Stimulated activated CD4-positive, alpha-beta T cell treated with anti-CD3 and anti-CD28 coated beads, Interleukin-12 subunit alpha, Interleukin-12 subunit beta, amount 100 ng/mL, for 24 hours (primary cell): Measurements from ENCODE around the gene RIOX2.
"Not testable (repeated sequence)": the region's sequence is repeated elsewhere in the genome, so short reads cannot be mapped to it uniquely, and the experiment has no call there.

Source experiments
- DNase-seq, 2 experiments: peaks; one replicate each; pipeline ENCODE4 v3.0.0-alpha.2; 2020; ENCODE audit warnings: low read depth in 2 of 2

RIOX2 gene

DNA sequence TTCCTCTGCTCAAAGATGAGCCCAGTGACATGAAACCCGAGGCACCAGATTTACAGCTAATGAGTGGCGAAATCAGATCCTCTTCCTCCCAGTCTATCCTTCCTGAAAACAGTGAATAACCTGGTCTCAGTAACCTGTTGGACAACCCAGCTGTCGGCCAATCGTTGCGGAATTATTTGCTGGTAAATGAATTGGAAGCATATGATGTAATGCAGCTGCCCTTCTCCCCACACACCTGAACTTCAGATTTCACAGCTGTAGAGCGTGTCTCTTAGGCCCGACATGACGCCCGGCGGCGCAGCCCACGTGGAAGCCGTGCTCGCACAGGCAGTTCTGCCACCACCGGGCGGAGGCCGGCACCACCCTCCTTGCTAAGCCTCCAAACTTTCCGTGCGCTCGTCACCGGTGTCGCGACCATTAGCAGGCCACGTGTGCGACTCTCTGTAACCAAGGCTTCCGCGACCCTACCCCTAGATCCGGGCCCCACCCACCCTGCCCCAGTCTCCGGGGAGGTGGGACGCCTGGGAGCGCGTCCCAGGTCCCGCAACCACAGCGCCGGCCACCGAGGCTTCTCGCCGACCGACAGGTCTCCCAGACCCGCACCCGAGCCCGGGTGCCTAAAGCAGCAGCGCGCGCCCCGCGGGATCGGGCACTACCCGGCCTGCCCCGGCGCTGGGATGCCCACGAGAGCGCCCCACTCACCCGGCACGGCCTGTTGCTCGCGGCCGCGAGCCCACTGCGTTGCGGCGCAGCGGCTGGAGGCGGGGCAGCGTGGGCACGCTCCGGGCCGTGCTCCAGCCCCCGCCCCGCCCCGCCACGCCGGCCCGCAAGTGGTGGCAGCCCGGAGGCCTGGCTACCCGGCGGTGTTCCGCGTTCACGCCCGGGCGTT is at the start of gene RIOX2:
Gene RIOX2 (minus strand): TSS at position 753 of the 889 bp plus-strand sequence. CDS start 4,838 bp downstream, outside the sequence.
- DNase-seq: peak; percentile 51 to 69

DNA sequence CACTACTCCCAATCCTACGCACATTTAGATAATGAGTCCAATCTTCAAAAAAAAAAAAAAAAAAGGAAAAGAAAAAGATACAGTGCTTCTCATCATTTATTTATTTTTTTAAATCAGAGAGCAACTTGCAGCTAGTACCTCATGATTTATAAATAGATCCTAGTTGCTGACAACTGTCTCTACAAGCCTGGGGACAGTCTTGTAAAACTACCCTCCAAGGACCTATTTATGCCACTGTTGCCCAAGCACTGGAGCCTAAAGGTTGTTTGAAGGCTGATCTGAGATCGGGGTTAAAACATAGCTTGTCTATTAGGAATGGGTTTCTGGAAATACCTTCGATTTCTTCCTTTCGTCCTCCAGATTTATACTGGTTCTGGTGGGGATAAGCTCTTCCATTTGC is 48.2 kb upstream of the RIOX2 start:
- DNase-seq: no peak

DNA sequence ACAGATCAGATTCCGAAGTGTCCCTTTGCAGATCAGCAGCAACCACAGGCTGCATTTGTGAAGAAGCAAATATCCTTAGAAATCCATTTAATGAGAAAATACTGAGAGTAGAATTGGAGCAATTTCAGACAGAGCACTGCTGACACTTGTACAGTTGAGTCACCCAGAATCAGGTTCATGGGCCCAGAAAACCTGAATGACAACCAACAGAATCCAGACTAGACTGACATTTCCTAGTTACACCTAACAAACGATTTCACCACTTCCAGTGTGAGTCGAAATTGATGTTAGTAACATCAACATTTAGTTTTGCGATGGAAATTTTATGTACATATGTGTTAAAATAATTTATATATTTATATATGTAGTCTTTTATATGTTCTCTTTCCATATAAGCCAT is 46.1 kb upstream of the RIOX2 start:
- DNase-seq: no peak

DNA sequence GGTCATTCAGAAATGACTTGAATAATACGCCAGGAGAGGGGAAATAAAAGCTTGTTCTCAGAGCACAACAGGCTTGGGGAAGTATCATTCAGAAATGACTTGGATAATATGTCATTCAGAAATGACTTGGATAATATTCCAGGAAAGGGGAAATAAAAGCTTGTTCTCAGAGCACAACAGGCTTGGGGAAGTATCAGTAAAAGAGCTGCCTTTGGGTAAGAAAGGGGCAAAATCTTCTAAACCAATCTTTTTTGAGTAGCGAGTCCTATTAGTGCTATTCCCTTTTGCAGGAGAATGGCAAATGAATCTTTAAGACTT is 42.0 kb upstream of the RIOX2 start:
- no peak for DNase-seq

DNA sequence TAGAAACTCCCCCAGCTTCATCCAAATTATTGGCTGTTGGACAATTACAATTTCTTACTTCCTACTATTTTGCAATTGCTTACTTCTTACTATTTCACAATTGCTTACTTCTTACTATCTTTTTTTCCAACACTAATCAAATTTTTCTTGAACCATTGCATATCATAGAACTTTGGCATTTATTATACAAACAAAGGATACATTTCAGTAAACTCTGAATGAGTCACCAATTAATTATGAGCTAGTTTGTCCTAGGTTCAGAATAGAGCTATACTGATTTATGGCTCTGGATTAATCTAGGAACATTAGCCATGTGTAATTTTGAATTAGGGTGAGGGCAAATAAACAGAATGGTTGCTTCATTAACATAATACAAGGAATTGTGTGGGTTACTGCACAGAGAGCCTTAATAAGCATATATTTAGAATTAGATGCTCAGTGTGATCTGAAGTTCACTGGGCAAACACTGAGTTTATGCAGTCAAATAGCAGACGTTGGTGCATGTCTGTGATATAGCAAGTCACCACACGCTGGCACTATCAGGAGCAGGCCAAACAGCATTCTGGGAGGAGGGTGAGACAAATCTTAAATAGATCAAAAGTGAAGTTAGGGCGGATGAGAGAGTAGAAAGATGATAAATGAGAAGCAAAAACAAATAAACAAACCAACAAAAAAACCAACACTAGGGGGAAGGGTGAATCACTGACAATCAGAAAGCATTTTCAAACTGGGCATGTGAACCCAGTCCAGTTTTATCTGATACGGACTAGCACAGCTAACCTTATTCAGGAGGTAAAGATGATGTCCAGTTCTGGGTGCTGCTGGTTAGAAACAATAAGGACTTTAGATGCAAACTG is 41.4 kb upstream of the RIOX2 start:
- no peak for DNase-seq

DNA sequence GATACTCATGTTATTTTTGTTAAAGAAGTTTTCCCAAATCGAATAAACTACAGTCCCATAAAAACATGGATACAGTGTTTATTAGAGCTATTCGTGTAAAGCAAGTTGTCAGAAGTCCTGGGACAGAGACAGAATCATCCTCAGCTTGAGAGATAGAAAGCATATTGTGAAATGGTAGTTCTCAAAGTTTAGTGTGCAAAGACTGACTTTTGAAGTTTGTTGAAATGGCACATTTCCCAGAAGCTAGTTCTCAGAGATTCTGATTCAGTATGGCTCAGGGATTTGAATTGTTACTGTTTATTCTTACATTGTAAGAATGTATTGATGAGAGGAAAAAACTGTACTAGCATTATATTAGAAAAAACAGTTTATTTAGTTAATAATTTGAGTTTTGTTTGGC is 40.7 kb upstream of the RIOX2 start:
- DNase-seq: no peak

DNA sequence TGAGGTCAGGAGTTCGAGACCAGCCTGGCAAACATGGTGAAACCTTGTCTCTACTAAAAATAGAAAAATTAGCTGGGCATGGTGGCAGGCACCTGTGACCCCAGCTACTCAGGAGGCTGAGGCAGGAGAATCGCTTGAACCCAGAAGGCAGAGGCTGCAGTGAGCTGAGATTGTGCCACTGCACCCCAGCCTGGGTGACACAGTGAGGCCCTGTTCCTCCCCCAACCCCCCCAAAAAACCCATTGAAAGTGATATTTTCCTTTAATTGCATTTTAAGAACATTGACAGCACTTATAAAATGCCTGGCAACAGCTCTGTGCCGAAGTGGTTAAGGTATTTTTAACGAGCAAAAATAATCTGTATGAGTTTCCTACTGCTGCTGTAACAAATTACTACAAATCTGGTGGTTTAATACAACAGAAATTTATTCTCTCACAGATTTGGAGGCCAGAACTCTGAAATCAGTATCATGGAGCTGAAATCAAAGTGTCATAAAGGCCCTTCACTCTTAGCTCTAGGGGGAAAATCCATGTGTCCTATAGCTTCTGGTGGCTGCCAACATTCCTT is 38.7 kb upstream of the RIOX2 start:
- DNase-seq: not testable (repeated sequence)

DNA sequence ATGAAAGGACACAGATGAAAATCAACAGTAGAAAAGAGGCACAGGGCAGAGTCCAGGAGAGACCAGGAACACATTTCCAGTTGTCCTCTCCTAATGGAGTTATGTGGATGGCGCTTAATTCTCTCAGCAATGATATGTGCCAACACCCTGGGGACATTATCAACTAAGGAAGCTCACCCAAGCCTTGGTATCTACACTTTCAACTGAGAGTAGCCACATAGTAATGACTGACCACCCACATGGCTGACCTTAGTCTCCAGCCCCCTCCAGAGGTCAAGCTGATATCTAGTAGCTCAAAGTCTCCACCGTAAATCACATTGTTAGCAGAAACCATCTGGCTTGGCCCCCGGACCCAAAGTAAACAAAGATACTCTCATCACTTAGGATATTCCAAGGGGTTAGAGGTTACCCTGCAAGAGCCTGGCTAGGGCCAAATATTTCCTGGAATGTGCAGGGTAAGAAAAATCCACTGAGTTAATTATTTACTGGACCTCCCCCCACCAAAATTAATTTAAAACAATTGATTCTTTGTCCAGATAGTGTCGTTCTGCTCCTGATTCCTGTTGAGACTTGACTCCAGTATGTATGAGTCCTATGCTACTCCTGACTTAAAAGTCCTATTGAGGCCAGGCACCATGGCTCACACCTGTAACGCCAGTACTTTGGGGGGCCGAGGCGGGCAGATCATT is 38.1 kb upstream of the RIOX2 start:
- no peak for DNase-seq

DNA sequence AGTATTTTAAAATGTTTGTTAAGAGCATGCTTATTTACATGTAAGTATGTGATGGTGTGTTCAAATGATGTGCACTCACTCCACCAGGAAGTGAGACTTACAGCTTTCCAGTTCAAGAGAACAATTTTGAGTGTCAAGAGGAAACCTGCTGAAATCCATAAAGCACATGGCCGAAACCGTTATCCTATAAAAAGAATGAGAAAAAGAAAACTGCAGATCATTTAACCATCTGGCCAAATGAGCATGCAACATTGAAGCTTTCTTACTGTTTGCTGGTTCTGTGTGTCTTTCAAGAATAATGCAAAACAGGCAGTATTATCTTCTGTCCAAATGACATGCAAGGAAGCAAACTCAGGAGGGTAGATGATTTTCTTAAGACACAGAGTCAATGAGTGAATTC is 36.6 kb upstream of the RIOX2 start:
- DNase-seq: no peak

DNA sequence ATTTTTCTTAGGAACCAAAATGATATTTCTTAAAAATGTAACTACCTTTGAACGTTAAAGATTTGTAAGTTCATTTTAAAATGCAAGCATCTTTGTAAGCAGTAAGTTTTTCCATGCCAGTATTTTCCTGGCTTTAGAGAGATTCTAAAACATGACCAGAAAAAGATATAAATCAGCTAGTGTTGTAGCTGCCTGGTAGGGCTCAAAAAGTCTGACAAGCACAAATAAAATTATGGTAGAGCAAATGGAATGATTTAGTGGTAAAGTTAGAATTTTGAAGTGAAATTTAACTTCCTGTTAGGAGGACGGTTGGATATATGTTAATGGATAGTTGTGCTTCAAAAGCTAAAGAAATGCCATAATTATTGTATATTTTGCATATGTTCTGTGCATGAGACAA is 33.2 kb upstream of the RIOX2 start:
- DNase-seq: no peak

DNA sequence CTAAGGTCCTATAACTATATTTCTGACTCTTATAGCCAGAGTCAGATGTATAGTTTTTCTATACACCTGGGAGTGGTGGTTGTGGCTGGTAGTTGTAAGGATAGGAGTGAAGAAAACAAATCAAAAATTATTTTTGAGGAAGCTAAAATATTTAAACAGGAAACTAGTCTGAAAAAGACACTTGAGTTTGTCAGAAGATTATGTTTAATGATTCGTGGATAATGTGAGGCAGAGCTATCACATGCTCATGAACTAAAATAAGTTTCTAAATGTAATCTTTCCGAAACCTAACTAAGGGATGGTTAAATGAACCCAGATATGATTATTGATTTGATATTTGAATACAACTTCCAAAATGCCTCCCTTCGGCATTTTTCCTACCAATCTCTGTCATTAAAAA is 32.5 kb upstream of the RIOX2 start:
- no peak for DNase-seq

DNA sequence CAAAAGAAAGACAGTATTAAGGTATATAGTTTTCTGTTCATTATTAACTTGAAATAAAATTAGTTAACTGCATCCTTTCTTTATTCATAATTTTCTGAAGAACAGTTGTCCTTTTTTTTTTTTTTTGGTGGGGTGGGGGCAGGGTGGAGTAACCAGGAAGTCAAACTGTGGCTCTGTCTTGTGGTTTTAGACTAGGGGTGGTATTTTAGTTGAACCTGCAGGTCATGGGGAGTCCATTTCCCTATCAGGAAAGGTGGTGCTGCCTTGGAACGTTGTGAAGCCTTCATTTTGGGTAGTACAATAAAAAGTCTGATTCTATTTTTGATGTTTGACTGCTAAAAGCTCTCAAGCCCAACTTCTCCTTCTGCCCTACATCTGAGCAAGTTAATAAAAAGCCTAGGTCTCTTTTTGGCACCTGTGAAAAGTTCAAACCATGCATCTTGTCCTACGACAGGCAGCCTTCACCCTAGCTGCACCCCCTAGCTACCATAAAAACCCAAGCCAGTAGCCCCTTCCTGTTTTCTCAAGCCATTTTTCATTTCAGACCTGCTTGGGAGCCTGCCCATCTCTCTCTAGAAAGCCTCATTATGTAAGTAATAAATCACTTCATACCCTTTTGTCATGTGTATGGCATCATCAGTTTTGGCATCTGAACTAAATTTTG is 31.2 kb upstream of the RIOX2 start:
- no peak for DNase-seq

DNA sequence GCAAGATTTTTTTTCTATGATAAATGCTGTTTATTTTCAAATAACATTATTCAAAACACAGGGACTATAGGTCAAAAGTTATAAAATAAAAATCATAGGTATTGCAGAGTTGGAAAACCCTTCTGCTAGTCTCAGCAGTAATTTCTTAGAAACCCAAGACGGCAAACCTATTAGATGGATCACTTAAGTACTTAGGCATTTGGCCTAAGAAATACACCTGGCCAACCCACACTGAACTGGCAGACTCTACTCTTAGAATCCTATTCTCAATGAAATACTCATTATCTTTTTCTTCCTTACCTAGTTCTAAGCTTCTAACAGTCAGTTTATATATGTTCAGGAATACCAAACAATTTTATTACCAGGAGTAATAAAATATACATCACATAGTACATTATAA is 30.5 kb upstream of the RIOX2 start:
- no peak for DNase-seq

DNA sequence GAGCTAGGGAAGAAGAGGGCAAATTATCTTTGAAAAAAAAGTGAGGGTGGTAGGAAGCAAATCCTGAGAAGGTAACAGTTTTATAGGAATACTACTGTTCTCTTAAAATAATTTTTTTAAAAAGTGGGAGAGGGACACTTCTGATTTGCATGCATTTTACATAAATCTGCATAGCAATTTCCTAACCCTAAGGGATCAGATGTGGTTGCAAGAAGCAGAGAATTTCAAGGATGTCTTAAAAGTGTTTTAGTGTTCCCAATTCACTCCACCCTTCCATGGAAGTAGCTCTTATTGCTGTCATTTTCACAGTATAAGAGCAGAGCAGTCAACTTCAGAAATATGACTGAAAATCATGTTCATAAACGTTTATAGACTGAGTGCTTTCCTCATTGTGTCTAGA is 27.8 kb upstream of the RIOX2 start:
- DNase-seq: no peak

DNA sequence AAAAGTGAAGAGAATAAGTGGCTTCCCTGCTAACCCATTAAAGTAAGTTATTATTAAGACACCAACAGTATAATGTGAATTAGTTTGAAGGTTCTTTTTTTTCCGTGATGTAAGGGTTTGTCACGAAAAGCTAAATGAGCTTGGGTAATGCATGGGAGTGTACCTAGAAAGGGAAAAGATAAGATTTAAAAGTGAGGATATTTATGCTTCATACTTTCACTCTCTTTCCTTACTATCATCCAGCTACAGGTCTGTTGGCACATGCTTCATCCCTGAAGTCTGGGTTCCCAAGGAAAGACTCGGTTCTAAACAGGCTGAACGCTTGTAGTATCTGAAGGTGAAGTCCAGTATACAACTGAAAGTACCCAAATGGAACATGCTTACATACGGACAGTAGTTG is 26.9 kb upstream of the RIOX2 start:
- no peak for DNase-seq

DNA sequence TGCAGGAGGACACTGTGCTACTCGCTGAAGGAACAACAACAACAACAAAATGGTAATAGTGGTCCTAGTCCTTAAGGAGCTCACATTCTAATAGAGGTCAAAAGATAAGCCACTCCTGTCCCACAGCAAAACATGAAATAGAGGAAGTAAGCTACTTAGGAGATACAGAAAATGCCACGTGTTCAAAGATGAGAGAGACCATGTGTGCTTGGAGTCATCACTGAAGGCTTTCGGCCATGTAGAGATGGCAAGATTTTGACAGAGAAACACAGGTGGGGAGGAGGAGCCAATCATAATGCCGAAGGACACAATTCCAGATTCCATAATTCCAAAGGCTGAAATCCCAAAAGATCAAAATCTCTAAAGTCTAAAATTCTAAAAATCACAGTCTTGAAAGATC is 24.8 kb upstream of the RIOX2 start:
- no peak for DNase-seq

DNA sequence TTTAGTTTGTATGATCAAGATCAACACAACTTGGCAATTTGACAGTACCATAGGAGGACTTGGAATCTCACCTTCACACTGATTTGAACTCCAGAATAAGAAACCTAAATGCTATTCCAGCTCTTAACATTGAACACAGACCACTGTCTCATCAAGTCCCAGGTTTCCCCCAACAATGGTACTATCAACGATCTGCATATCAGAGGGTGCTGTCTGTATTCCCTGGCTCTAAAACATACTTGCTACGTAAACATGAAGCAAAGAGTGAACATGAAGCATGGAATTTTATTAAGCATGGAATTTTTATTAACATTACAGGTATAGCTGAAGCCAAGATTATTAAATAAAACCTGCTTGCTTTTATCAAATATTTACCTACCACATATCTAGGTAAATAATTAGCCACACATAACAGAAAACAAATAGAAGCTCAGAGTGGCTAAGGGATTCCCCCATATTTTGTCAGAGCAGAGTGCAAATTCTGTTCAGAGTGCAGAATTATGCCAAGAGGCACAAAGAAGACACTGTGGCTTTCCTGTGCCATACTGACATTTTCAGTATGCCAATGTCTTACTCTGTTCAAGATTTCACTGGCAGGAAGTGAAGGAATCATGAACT is 22.2 kb upstream of the RIOX2 start:
- no peak for DNase-seq

DNA sequence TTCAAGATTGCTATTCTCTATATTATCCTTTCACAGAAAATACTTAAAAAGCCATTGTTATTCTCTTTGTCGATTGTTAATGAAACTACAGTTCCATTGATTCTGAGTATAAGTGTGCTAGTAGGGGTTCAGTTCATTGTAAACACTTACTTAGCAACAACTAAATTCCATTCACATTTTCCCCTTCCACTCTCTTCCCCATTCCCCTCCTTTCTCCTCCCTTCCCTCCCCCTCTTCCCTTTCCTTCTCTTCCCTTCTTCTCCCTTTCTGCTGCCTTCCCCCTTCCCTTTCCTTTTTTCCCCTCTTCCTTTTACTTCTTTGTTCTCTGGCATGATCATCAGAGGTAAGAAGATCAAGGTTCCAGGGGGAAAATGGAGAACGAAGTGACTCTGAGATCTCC is 21.3 kb upstream of the RIOX2 start:
- DNase-seq: no peak

DNA sequence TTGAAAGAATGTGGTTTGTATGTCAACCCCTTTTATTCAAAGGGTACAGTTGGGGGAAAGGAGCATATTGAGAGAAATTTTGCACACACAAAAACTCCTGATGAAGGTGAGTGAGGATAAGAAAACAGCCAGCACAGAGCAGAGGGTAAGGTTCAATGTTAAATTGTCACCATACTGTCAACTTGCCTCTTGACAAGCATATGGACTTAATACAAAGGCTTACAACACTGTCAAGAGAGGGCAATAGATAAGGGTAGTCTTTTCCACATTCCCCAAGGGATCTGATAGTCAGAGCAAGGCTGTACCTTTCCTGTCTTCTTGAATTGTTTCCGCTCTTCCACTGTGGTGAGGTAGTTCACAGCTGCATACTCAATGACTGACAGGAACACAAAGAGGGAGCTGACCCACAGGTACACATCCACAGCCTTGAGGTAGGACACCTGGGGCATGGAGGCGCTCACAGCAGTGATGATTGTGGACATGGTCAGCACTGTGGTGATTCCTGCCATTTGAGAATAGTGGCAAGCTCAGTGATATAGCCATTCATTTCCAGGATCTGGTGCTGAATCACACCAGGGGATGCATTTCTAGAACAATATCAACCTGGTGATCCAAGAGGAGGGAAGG is 20.4 kb upstream of the RIOX2 start:
- no peak for DNase-seq

DNA sequence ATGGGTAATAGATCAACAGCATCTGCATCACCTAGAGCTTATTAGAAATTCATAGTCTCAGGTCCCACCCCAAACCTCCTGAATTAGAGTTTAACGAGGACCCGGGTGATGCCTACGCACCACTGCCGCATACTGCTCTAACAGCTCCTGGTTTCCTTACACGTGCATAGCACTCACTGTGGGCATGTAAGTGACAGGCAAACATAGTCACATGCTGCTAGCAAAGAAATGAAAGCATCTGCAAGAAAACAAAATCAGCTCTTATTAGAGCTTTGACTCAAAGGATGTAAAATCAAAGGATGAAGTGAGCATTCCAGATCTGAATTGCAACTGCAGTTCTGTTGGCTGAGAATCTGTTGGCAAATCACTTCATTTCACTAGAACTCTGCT is 19.1 kb upstream of the RIOX2 start:
- no peak for DNase-seq
